Measurements from ENCODE around the gene C5orf24.
"Not testable (repeated sequence)": the region's sequence is repeated elsewhere in the genome, so short reads cannot be mapped to it uniquely, and the experiment has no call there.

Gene C5orf24

GRCh38 chr5:134851307-134851923, 5.6 kb downstream of the C5orf24 start:
- H3K4me3 ChIP-seq (ENCODE audit: low read depth in 1 of 5, low read length in 5 of 5): no peak overlapping the region
- peaks cover 9 to 27% (median 14%) of the 10 kb centered on the region in 5 donors for H3K36me3 ChIP-seq (ENCODE audit: control insufficient read depth in 5 of 5, insufficient read depth in 5 of 5, low read length in 5 of 5)
- peaks cover 2 to 30% (median 23%) of the 10 kb centered on the region in 5 donors for H3K4me1 ChIP-seq (ENCODE audit: control insufficient read depth in 5 of 5, insufficient read depth in 5 of 5, low read length in 5 of 5)
- H3K27me3 ChIP-seq (ENCODE audit: control insufficient read depth in 5 of 5, insufficient read depth in 4 of 5, low read length in 5 of 5): no peaks in the 10 kb centered on the region
- peak overlapping the region in 3 of 5 donors; percentile 21 to 68 (median 47) for H3K9ac ChIP-seq (ENCODE audit: low read length in 5 of 5)
- no peaks in the 10 kb centered on the region for H3K9me3 ChIP-seq (ENCODE audit: control insufficient read depth in 5 of 5, low read length in 5 of 5)
- peak overlapping the region; percentile 85 for H3K27ac ChIP-seq (ENCODE audit: low read depth, low read length)

GRCh38 chr5:134856465-134856864, 10.7 kb downstream of the C5orf24 start:
- not testable (repeated sequence) for H3K9ac ChIP-seq (ENCODE audit: low read length in 5 of 5); H3K27me3 ChIP-seq (ENCODE audit: control insufficient read depth in 5 of 5, insufficient read depth in 4 of 5, low read length in 5 of 5); H3K27ac ChIP-seq (ENCODE audit: low read depth, low read length); H3K9me3 ChIP-seq (ENCODE audit: control insufficient read depth in 5 of 5, low read length in 5 of 5); H3K4me3 ChIP-seq (ENCODE audit: low read depth in 1 of 5, low read length in 5 of 5)
- peaks cover 0 to 13% (median 3%) of the 10 kb centered on the region in 5 donors for H3K4me1 ChIP-seq (ENCODE audit: control insufficient read depth in 5 of 5, insufficient read depth in 5 of 5, low read length in 5 of 5)
- H3K36me3 ChIP-seq (ENCODE audit: control insufficient read depth in 5 of 5, insufficient read depth in 5 of 5, low read length in 5 of 5): peaks cover 20 to 58% (median 28%) of the 10 kb centered on the region in 5 donors

GRCh38 chr5:134857401-134857800, 11.6 kb downstream of the C5orf24 start:
- Histone ChIP-seq H3K27ac (ENCODE audit: low read depth, low read length) (no peak overlapping the region), H3K9me3 (ENCODE audit: control insufficient read depth in 5 of 5, low read length in 5 of 5) (no peaks in the 10 kb centered on the region), H3K4me1 (ENCODE audit: control insufficient read depth in 5 of 5, insufficient read depth in 5 of 5, low read length in 5 of 5) (peaks cover 0 to 6% (median 0%) of the 10 kb centered on the region in 5 donors), H3K9ac (ENCODE audit: low read length in 5 of 5) (no peak overlapping the region), H3K27me3 (ENCODE audit: control insufficient read depth in 5 of 5, insufficient read depth in 4 of 5, low read length in 5 of 5) (no peaks in the 10 kb centered on the region), H3K4me3 (ENCODE audit: low read depth in 1 of 5, low read length in 5 of 5) (no peak overlapping the region), H3K36me3 (ENCODE audit: control insufficient read depth in 5 of 5, insufficient read depth in 5 of 5, low read length in 5 of 5) (peaks cover 20 to 59% (median 32%) of the 10 kb centered on the region in 5 donors)

GRCh38 chr5:134864707-134865106, 18.9 kb downstream of the C5orf24 start:
- Histone ChIP-seq H3K27ac (ENCODE audit: low read depth, low read length) (no peak overlapping the region), H3K9me3 (ENCODE audit: control insufficient read depth in 5 of 5, low read length in 5 of 5) (no peaks in the 10 kb centered on the region), H3K36me3 (ENCODE audit: control insufficient read depth in 5 of 5, insufficient read depth in 5 of 5, low read length in 5 of 5) (peaks cover 0 to 21% (median 11%) of the 10 kb centered on the region in 5 donors), H3K4me3 (ENCODE audit: low read depth in 1 of 5, low read length in 5 of 5) (no peak overlapping the region), H3K4me1 (ENCODE audit: control insufficient read depth in 5 of 5, insufficient read depth in 5 of 5, low read length in 5 of 5) (no peaks in the 10 kb centered on the region), H3K27me3 (ENCODE audit: control insufficient read depth in 5 of 5, insufficient read depth in 4 of 5, low read length in 5 of 5) (no peaks in the 10 kb centered on the region), H3K9ac (ENCODE audit: low read length in 5 of 5) (no peak overlapping the region)

GRCh38 chr5:134873494-134873893, 27.7 kb downstream of the C5orf24 start:
- Histone ChIP-seq H3K9ac (ENCODE audit: low read length in 5 of 5) (peak overlapping the region in 4 of 5 donors; percentile 79 to 93 (median 88)), H3K27ac (ENCODE audit: low read depth, low read length) (peak overlapping the region; percentile 92), H3K4me3 (ENCODE audit: low read depth in 1 of 5, low read length in 5 of 5) (peak overlapping the region; percentile 80 to 91 (median 87)), H3K27me3 (ENCODE audit: control insufficient read depth in 5 of 5, insufficient read depth in 4 of 5, low read length in 5 of 5) (no peaks in the 10 kb centered on the region), H3K4me1 (ENCODE audit: control insufficient read depth in 5 of 5, insufficient read depth in 5 of 5, low read length in 5 of 5) (peaks cover 0 to 23% (median 19%) of the 10 kb centered on the region in 5 donors), H3K9me3 (ENCODE audit: control insufficient read depth in 5 of 5, low read length in 5 of 5) (no peaks in the 10 kb centered on the region), H3K36me3 (ENCODE audit: control insufficient read depth in 5 of 5, insufficient read depth in 5 of 5, low read length in 5 of 5) (no peaks in the 10 kb centered on the region)

GRCh38 chr5:134873987-134874830, 28.4 kb downstream of the C5orf24 start, which contains the start of gene TXNDC15:
Gene TXNDC15, plus strand, starts transcription at chr5:134874371. Its CDS starts 57 bp downstream, at chr5:134874428.
- H3K9me3 ChIP-seq (ENCODE audit: control insufficient read depth in 5 of 5, low read length in 5 of 5): no peaks in the 10 kb centered on the region
- H3K27ac ChIP-seq (ENCODE audit: low read depth, low read length): peak within 1 kb of the TSS; percentile 92
- no peaks in the 10 kb centered on the region for H3K36me3 ChIP-seq (ENCODE audit: control insufficient read depth in 5 of 5, insufficient read depth in 5 of 5, low read length in 5 of 5)
- H3K27me3 ChIP-seq (ENCODE audit: control insufficient read depth in 5 of 5, insufficient read depth in 4 of 5, low read length in 5 of 5): no peaks in the 10 kb centered on the region
- peaks cover 0 to 23% (median 19%) of the 10 kb centered on the region in 5 donors for H3K4me1 ChIP-seq (ENCODE audit: control insufficient read depth in 5 of 5, insufficient read depth in 5 of 5, low read length in 5 of 5)
- H3K9ac ChIP-seq (ENCODE audit: low read length in 5 of 5): peak within 1 kb of the TSS; percentile 64 to 93 (median 88)
- H3K4me3 ChIP-seq (ENCODE audit: low read depth in 1 of 5, low read length in 5 of 5): peak within 1 kb of the TSS; percentile 85 to 91 (median 88)

GRCh38 chr5:134874831-134875655, 29.3 kb downstream of the C5orf24 start:
- no peaks in the 10 kb centered on the region for H3K36me3 ChIP-seq (ENCODE audit: control insufficient read depth in 5 of 5, insufficient read depth in 5 of 5, low read length in 5 of 5)
- H3K9me3 ChIP-seq (ENCODE audit: control insufficient read depth in 5 of 5, low read length in 5 of 5): no peaks in the 10 kb centered on the region
- H3K9ac ChIP-seq (ENCODE audit: low read length in 5 of 5): peak overlapping the region; percentile 43 to 93 (median 88)
- peaks cover 0 to 23% (median 19%) of the 10 kb centered on the region in 5 donors for H3K4me1 ChIP-seq (ENCODE audit: control insufficient read depth in 5 of 5, insufficient read depth in 5 of 5, low read length in 5 of 5)
- H3K27ac ChIP-seq (ENCODE audit: low read depth, low read length): peak overlapping the region; percentile 92
- H3K4me3 ChIP-seq (ENCODE audit: low read depth in 1 of 5, low read length in 5 of 5): peak overlapping the region; percentile 85 to 91 (median 88)
- H3K27me3 ChIP-seq (ENCODE audit: control insufficient read depth in 5 of 5, insufficient read depth in 4 of 5, low read length in 5 of 5): no peaks in the 10 kb centered on the region

GRCh38 chr5:134877159-134877558, 31.4 kb downstream of the C5orf24 start:
- Histone ChIP-seq H3K4me3 (ENCODE audit: low read depth in 1 of 5, low read length in 5 of 5) (no peak overlapping the region), H3K27ac (ENCODE audit: low read depth, low read length) (no peak overlapping the region), H3K27me3 (ENCODE audit: control insufficient read depth in 5 of 5, insufficient read depth in 4 of 5, low read length in 5 of 5) (no peaks in the 10 kb centered on the region), H3K36me3 (ENCODE audit: control insufficient read depth in 5 of 5, insufficient read depth in 5 of 5, low read length in 5 of 5) (no peaks in the 10 kb centered on the region), H3K4me1 (ENCODE audit: control insufficient read depth in 5 of 5, insufficient read depth in 5 of 5, low read length in 5 of 5) (peaks cover 0 to 23% (median 19%) of the 10 kb centered on the region in 5 donors), H3K9ac (ENCODE audit: low read length in 5 of 5) (no peak overlapping the region), H3K9me3 (ENCODE audit: control insufficient read depth in 5 of 5, low read length in 5 of 5) (no peaks in the 10 kb centered on the region)

GRCh38 chr5:134878403-134878802, 32.6 kb downstream of the C5orf24 start:
- Histone ChIP-seq H3K4me3 (ENCODE audit: low read depth in 1 of 5, low read length in 5 of 5) (no peak overlapping the region), H3K27ac (ENCODE audit: low read depth, low read length) (no peak overlapping the region), H3K9ac (ENCODE audit: low read length in 5 of 5) (no peak overlapping the region), H3K27me3 (ENCODE audit: control insufficient read depth in 5 of 5, insufficient read depth in 4 of 5, low read length in 5 of 5) (no peaks in the 10 kb centered on the region), H3K36me3 (ENCODE audit: control insufficient read depth in 5 of 5, insufficient read depth in 5 of 5, low read length in 5 of 5) (no peaks in the 10 kb centered on the region), H3K9me3 (ENCODE audit: control insufficient read depth in 5 of 5, low read length in 5 of 5) (no peaks in the 10 kb centered on the region), H3K4me1 (ENCODE audit: control insufficient read depth in 5 of 5, insufficient read depth in 5 of 5, low read length in 5 of 5) (peaks cover 0 to 23% (median 19%) of the 10 kb centered on the region in 5 donors)
